ENCODE data around the gene RAD51AP2. TPM values are rescaled to one million over a fixed set of nuclear protein-coding genes. Genes with fewer than 3 reads are reported as not detected.

RAD51AP2 gene
- total and polyA plus RNA-seq, 2 of the 13 experiments (the other 11 are each of a cell fraction or from before 2014, with no cell fraction given) = 0.11 to 0.12 TPM

GRCh38 chr2:17518212-17519154, at the start of gene RAD51AP2 (continued):
- TF ChIP-seq, protein P1, sequence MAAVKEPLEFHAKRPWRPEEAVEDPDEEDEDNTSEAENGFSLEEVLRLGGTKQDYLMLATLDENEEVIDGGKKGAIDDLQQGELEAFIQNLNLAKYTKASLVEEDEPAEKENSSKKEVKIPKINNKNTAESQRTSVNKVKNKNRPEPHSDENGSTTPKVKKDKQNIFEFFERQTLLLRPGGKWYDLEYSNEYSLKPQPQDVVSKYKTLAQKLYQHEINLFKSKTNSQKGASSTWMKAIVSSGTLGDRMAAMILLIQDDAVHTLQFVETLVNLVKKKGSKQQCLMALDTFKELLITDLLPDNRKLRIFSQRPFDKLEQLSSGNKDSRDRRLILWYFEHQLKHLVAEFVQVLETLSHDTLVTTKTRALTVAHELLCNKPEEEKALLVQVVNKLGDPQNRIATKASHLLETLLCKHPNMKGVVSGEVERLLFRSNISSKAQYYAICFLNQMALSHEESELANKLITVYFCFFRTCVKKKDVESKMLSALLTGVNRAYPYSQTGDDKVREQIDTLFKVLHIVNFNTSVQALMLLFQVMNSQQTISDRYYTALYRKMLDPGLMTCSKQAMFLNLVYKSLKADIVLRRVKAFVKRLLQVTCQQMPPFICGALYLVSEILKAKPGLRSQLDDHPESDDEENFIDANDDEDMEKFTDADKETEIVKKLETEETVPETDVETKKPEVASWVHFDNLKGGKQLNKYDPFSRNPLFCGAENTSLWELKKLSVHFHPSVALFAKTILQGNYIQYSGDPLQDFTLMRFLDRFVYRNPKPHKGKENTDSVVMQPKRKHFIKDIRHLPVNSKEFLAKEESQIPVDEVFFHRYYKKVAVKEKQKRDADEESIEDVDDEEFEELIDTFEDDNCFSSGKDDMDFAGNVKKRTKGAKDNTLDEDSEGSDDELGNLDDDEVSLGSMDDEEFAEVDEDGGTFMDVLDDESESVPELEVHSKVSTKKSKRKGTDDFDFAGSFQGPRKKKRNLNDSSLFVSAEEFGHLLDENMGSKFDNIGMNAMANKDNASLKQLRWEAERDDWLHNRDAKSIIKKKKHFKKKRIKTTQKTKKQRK (IDR thresholded peaks at IDR 0.05; ENCODE audit: low read length) = no peak
- TF ChIP-seq TARDBP (CRISPR knock-in tag; IDR thresholded peaks at IDR 0.05) (no peak), FOXK1 (CRISPR knock-in tag; IDR thresholded peaks at IDR 0.05; ENCODE audit: borderline replicate concordance, low read depth) (no peak), ARNTL (CRISPR knock-in tag; IDR thresholded peaks at IDR 0.05) (peak; percentile 30), RBM39 (IDR thresholded peaks at IDR 0.05; ENCODE audit: low read depth, low read length, poor library complexity, severe bottlenecking) (no peak), ZNF407 (CRISPR knock-in tag; IDR thresholded peaks at IDR 0.05; ENCODE audit: not compliant biosample characterization) (no peak), ZSCAN25 (CRISPR knock-in tag; IDR thresholded peaks at IDR 0.05) (no peak), AHR (CRISPR knock-in tag; IDR thresholded peaks at IDR 0.05) (no peak), REXO4 (CRISPR knock-in tag; IDR thresholded peaks at IDR 0.05; ENCODE audit: borderline replicate concordance) (no peak), AGO2 (optimal IDR thresholded peaks at IDR 0.05; ENCODE audit: low read depth, low read length) (no peak)
- TF ChIP-seq, protein P2, sequence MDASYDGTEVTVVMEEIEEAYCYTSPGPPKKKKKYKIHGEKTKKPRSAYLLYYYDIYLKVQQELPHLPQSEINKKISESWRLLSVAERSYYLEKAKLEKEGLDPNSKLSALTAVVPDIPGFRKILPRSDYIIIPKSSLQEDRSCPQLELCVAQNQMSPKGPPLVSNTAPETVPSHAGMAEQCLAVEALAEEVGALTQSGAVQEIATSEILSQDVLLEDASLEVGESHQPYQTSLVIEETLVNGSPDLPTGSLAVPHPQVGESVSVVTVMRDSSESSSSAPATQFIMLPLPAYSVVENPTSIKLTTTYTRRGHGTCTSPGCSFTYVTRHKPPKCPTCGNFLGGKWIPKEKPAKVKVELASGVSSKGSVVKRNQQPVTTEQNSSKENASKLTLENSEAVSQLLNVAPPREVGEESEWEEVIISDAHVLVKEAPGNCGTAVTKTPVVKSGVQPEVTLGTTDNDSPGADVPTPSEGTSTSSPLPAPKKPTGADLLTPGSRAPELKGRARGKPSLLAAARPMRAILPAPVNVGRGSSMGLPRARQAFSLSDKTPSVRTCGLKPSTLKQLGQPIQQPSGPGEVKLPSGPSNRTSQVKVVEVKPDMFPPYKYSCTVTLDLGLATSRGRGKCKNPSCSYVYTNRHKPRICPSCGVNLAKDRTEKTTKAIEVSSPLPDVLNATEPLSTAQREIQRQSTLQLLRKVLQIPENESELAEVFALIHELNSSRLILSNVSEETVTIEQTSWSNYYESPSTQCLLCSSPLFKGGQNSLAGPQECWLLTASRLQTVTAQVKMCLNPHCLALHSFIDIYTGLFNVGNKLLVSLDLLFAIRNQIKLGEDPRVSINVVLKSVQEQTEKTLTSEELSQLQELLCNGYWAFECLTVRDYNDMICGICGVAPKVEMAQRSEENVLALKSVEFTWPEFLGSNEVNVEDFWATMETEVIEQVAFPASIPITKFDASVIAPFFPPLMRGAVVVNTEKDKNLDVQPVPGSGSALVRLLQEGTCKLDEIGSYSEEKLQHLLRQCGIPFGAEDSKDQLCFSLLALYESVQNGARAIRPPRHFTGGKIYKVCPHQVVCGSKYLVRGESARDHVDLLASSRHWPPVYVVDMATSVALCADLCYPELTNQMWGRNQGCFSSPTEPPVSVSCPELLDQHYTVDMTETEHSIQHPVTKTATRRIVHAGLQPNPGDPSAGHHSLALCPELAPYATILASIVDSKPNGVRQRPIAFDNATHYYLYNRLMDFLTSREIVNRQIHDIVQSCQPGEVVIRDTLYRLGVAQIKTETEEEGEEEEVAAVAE (CRISPR knock-in tag; IDR thresholded peaks at IDR 0.05; ENCODE audit: borderline replicate concordance) = no peak

Measured in HepG2 (cell line).